ENCODE data around the gene EGLN3. TPM values are rescaled to one million over a fixed set of nuclear protein-coding genes. Genes with fewer than 3 reads are reported as not detected.

The EGLN3 gene
- total and polyA plus RNA-seq, 4 donors = 1.3 to 2.3 (median 1.5) TPM

DNA sequence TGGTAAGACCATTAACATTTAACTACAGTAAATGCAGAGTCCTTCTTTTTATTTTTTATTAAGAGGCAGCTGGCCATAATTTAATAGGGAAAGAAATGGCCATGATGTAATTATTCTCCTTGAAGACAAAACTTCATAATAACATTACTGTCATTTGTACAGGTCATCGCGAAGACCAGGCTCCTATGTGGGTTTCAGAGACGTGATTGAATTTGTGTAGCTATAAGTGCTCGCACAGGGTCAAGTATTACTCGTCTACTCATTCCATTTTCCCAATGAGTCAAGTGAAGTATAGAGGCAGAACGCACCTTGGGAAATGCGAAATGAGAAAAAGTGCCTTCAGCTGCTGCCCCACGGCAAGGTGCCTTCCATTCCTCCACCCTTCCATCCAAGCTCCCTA is 40.4 kb downstream of the EGLN3 start:
- H3K27me3 ChIP-seq (ENCODE audit: control insufficient read depth in 4 of 4, insufficient read depth in 4 of 4, low read length in 3 of 4) = no peaks in the 10 kb centered on the region
- no peak overlapping the region for H3K27ac ChIP-seq (ENCODE audit: low read depth in 1 of 2, low read length in 2 of 2)
- no peaks in the 10 kb centered on the region for H3K9me3 ChIP-seq (ENCODE audit: control insufficient read depth in 4 of 4, low read length in 3 of 4)
- peaks cover 0 to 5% (median 4%) of the 10 kb centered on the region in 4 donors for H3K4me1 ChIP-seq (ENCODE audit: control insufficient read depth in 4 of 4, insufficient read depth in 4 of 4, low read length in 3 of 4)
- no peak overlapping the region for H3K4me3 ChIP-seq (ENCODE audit: low read depth in 1 of 3, low read length in 3 of 3)
- no peak overlapping the region for H3K9ac ChIP-seq (ENCODE audit: low read depth in 1 of 2, low read length in 2 of 2)
- DNase-seq (ENCODE audit: low spot score) = no peak
- no peaks in the 10 kb centered on the region for H3K36me3 ChIP-seq (ENCODE audit: control insufficient read depth in 4 of 4, insufficient read depth in 3 of 4, low read depth in 1 of 4, low read length in 3 of 4)
- WGBS = 96% methylated on average over 8 of the region's 8 CpGs
- no peak for TF ChIP-seq NR2F2 (IDR thresholded peaks at IDR 0.05)

GRCh38 chr14:33909380-33910084 is 41.3 kb downstream of the EGLN3 start:
- Histone ChIP-seq H3K4me3 (ENCODE audit: low read depth in 1 of 3, low read length in 3 of 3) (no peak overlapping the region), H3K27me3 (ENCODE audit: control insufficient read depth in 4 of 4, insufficient read depth in 4 of 4, low read length in 3 of 4) (peaks cover 0 to 3% (median 0%) of the 10 kb centered on the region in 4 donors), H3K9ac (ENCODE audit: low read depth in 1 of 2, low read length in 2 of 2) (no peak overlapping the region), H3K9me3 (ENCODE audit: control insufficient read depth in 4 of 4, low read length in 3 of 4) (no peaks in the 10 kb centered on the region), H3K27ac (ENCODE audit: low read depth in 1 of 2, low read length in 2 of 2) (no peak overlapping the region), H3K36me3 (ENCODE audit: control insufficient read depth in 4 of 4, insufficient read depth in 3 of 4, low read depth in 1 of 4, low read length in 3 of 4) (no peaks in the 10 kb centered on the region), H3K4me1 (ENCODE audit: control insufficient read depth in 4 of 4, insufficient read depth in 4 of 4, low read length in 3 of 4) (peaks cover 0 to 5% (median 4%) of the 10 kb centered on the region in 4 donors)
- DNase-seq (ENCODE audit: low spot score) = no peak
- TF ChIP-seq REST (IDR thresholded peaks at IDR 0.05) (no peak), HNF4A (conservative IDR thresholded peaks at IDR 0.05) (peak; percentile 67 to 75), TAF1 (conservative IDR thresholded peaks at IDR 0.05) (no peak), FOXA2 (IDR thresholded peaks at IDR 0.05) (no peak), HNF4G (IDR thresholded peaks at IDR 0.05) (no peak), RAD21 (IDR thresholded peaks at IDR 0.05) (no peak), RXRA (IDR thresholded peaks at IDR 0.05) (peak in 1 of 2 donors; percentile 26), SP1 (IDR thresholded peaks at IDR 0.05) (no peak), FOXA1 (IDR thresholded peaks at IDR 0.05) (no peak)
- 65% methylated on average over 6 of the region's 6 CpGs for WGBS

GRCh38 chr14:33908540-33909223 is 42.2 kb downstream of the EGLN3 start:
- Histone ChIP-seq H3K27ac (ENCODE audit: low read depth in 1 of 2, low read length in 2 of 2) (no peak overlapping the region), H3K27me3 (ENCODE audit: control insufficient read depth in 4 of 4, insufficient read depth in 4 of 4, low read length in 3 of 4) (peaks cover 0 to 3% (median 0%) of the 10 kb centered on the region in 4 donors), H3K36me3 (ENCODE audit: control insufficient read depth in 4 of 4, insufficient read depth in 3 of 4, low read depth in 1 of 4, low read length in 3 of 4) (no peaks in the 10 kb centered on the region), H3K9ac (ENCODE audit: low read depth in 1 of 2, low read length in 2 of 2) (no peak overlapping the region), H3K9me3 (ENCODE audit: control insufficient read depth in 4 of 4, low read length in 3 of 4) (no peaks in the 10 kb centered on the region), H3K4me1 (ENCODE audit: control insufficient read depth in 4 of 4, insufficient read depth in 4 of 4, low read length in 3 of 4) (peaks cover 0 to 5% (median 4%) of the 10 kb centered on the region in 4 donors), H3K4me3 (ENCODE audit: low read depth in 1 of 3, low read length in 3 of 3) (no peak overlapping the region)
- DNase-seq (ENCODE audit: low spot score) = no peak
- TF ChIP-seq YY1 (IDR thresholded peaks at IDR 0.05) (no peak), CTCF (IDR thresholded peaks at IDR 0.05; ENCODE audit: low read depth, low read length, missing input control) (peak; percentile 11)
- WGBS = 75% methylated on average over 13 of the region's 13 CpGs

Measured in liver (tissue), 9 donors.